HepG2 (cell line): Measurements from ENCODE around the gene MAP3K4. TPM values are rescaled to one million over a fixed set of nuclear protein-coding genes. Genes with fewer than 3 reads are reported as not detected.

Source experiments
- ATAC-seq: fragments of 200-7000 bp; cut with Tn5 transposase; 3 replicates; pipeline ENCODE4 v1.9.1; 2020; ENCODE audit warnings: mild to moderate bottlenecking, moderate library complexity
- BruUV-seq: library from RNA; stranded (reverse); fragments of 400-500 nt; replicated peaks from 2 replicates; lab custom pipeline; 2021; lab: Mats Ljungman, UMichigan
- CTCF ChIA-PET: fragments of 300-600 bp; formaldehyde crosslinking; extraction: SDS; loops from one replicate; lab custom pipeline; 2021; ENCODE audit warnings: low total read pairs, inconsistent platforms, low intra/inter-chr PET ratio; lab: Yijun Ruan, JAX
- POLR2A ChIA-PET: fragments of 350-600 bp; sonication (Branson Sonifier 250); formaldehyde crosslinking; loops from one replicate; lab custom pipeline; 2020; ENCODE audit warnings: antibody characterized with exemption, inconsistent platforms; lab: Yijun Ruan, JAX
- DNase-seq: peaks from one replicate; pipeline ENCODE4 v3.0.0-alpha.2; 2015; ENCODE audit warnings: low spot score
- FAIRE-seq: peaks from 3 replicates; lab custom pipeline; 2011; peaks lifted over from hg19 to GRCh38; lab: Jason Lieb, UNC
- H2AFZ ChIP-seq: one replicate; pipeline ENCODE4 v1.6.1; 2011; ENCODE audit warnings: low read length, inconsistent platforms
- H3K27ac ChIP-seq: fragments of 300-600 bp; 3 replicates; pipeline ENCODE4 v1.8.0; 2011; ENCODE audit warnings: mixed run types, mild to moderate bottlenecking, mixed read lengths, low read length, inconsistent platforms; ENCODE audit not compliant: insufficient read depth; ENCODE audit errors: extremely low read length
- H3K27me3 ChIP-seq, 2 experiments: fragments of 200-600 bp in 1 of 2; 2 replicates in 1 of 2; 3 replicates in 1 of 2; pipeline versions ENCODE4 v1.6.0 to v1.8.0; 2011; ENCODE audit warnings: low read length in 2 of 2, mild to moderate bottlenecking in 2 of 2, moderate library complexity in 2 of 2, inconsistent platforms in 1 of 2; ENCODE audit not compliant: insufficient read depth in 2 of 2, control insufficient read depth in 1 of 2
- H3K36me3 ChIP-seq, 2 experiments: fragments of 200-600 bp in 1 of 2; replicated peaks in 1 of 2; 2 replicates in 1 of 2; 3 replicates in 1 of 2; pipeline versions ENCODE4 v1.5.1 to v1.8.0; 2011; ENCODE audit warnings: low read length in 2 of 2, inconsistent platforms in 1 of 2; ENCODE audit not compliant: insufficient read depth in 2 of 2, control insufficient read depth in 1 of 2
- H3K4me1 ChIP-seq: 2 replicates; pipeline ENCODE4 v1.5.1; 2012; ENCODE audit warnings: low read length, inconsistent platforms; ENCODE audit not compliant: insufficient read depth
- H3K4me2 ChIP-seq: 2 replicates; pipeline ENCODE4 v1.6.0; 2011; ENCODE audit warnings: low read depth, low read length, inconsistent platforms
- H3K4me3 ChIP-seq, 3 experiments: fragments of 200-600 bp in 1 of 3; sonication (generic), shearing (Covaris generic) in 1 of 3; replicated peaks in 1 of 3; 2 replicates each; pipeline ENCODE4 v1.5.1; 2011 to 2016; ENCODE audit warnings: low read length in 3 of 3, inconsistent platforms in 2 of 3, low read depth in 2 of 3, mild to moderate bottlenecking in 2 of 3, control low read depth in 1 of 3, mixed read lengths in 1 of 3; ENCODE audit not compliant: insufficient read depth in 1 of 3
- H3K79me2 ChIP-seq: one replicate; pipeline ENCODE4 v1.6.1; 2011; ENCODE audit warnings: low read length, inconsistent platforms; ENCODE audit not compliant: insufficient read depth
- H3K9ac ChIP-seq: 2 replicates; pipeline ENCODE4 v1.6.0; 2011; ENCODE audit warnings: mild to moderate bottlenecking, low read depth, low read length, inconsistent platforms; ENCODE audit not compliant: insufficient read depth
- H3K9me3 ChIP-seq: 2 replicates; pipeline ENCODE4 v1.5.1; 2012; ENCODE audit warnings: mild to moderate bottlenecking, low read length
- H4K20me1 ChIP-seq: 2 replicates; pipeline ENCODE4 v1.6.0; 2011; ENCODE audit warnings: inconsistent platforms, mild to moderate bottlenecking, low read length, moderate library complexity; ENCODE audit not compliant: insufficient read depth
- AGO2 ChIP-seq: fragments of 200-400 bp; formaldehyde crosslinking; optimal IDR thresholded peaks from 2 replicates; pipeline ENCODE3; 2017; ENCODE audit warnings: mild to moderate bottlenecking, low read depth, low read length, moderate library complexity
- GATAD1 ChIP-seq: IDR thresholded peaks from 2 replicates; pipeline ENCODE4 v1.6.1; 2016; ENCODE audit warnings: missing genetic modification reagents, missing compliant biosample characterization
- IKZF4 ChIP-seq: sonication (generic); formaldehyde crosslinking; IDR thresholded peaks from 2 replicates; pipeline ENCODE4 v1.5.1; 2020; ENCODE audit warnings: borderline replicate concordance, mild to moderate bottlenecking, low read depth, missing genetic modification reagents; ENCODE audit errors: not compliant biosample characterization
- JDP2 ChIP-seq: sonication (generic); formaldehyde crosslinking; IDR thresholded peaks from 2 replicates; pipeline ENCODE4 v1.8.1; 2022; ENCODE audit warnings: missing genetic modification reagents, borderline replicate concordance
- NFKBIZ ChIP-seq: IDR thresholded peaks from 2 replicates; pipeline ENCODE4 v1.6.1; 2018; ENCODE audit warnings: missing genetic modification reagents, missing compliant biosample characterization
- RBM39 ChIP-seq: fragments of 200-400 bp; formaldehyde crosslinking; IDR thresholded peaks from one replicate; pipeline ENCODE4 v1.6.1; 2018; ENCODE audit warnings: antibody characterized with exemption, mild to moderate bottlenecking, low read depth, low read length; ENCODE audit not compliant: poor library complexity, severe bottlenecking
- WGBS: methylation state at CpG from one replicate; pipeline ENCODE4 v1.1.6; 2017; ENCODE audit warnings: low lambda C conversion rate; 5-methylcytosine and 5-hydroxymethylcytosine counted together
- in situ Hi-C: cut with HindIII; loops from 2 replicates; pipeline ENCODE4 v1.10.0; 2017; ENCODE audit warnings: low pct_unique_long_range_greater_than_20kb; ENCODE audit not compliant: extremely low pct_ligation_motif_present
- intact Hi-C: fragments of 100-400 bp; cut with micrococcal nuclease; formaldehyde crosslinking; loops from one replicate; pipeline ENCODE4 v1.10.0; 2022; ENCODE audit not compliant: unreplicated experiment
- polyA plus RNA-seq, 8 experiments: library from polyadenylated mRNA; depleted of rRNA in 3 of 8; stranded (reverse) in 7 of 8; unstranded in 1 of 8; fragments of >200 nt; fragmentation: Illumina TruSeq in 4 of 8; extraction: Trizol in 4 of 8; gene quantifications; 2 replicates each; pipeline versions ENCODE4 v1.2.1 to v1.2.3, GENCODE V29; 2011 to 2016; ENCODE audit warnings: low read depth in 4 of 8, missing spikeins in 1 of 8, mixed read lengths in 1 of 8; ENCODE audit not compliant: insufficient read depth in 1 of 8
- total RNA-seq, 5 experiments: library from RNA; depleted of rRNA; stranded (reverse); fragments of >200 nt; fragmentation: Illumina TruSeq; extraction: Trizol; gene quantifications; 2 replicates each; pipeline ENCODE4 v1.2.3, GENCODE V29; 2016; ENCODE audit warnings: low read depth in 1 of 5
- TF ChIP-seq, protein P1 (sequence below): sonication (generic); formaldehyde crosslinking; IDR thresholded peaks from 2 replicates; pipeline ENCODE4 v1.4.0; 2020; ENCODE audit warnings: missing genetic modification reagents
- TF ChIP-seq, protein P2 (sequence below): sonication (generic); formaldehyde crosslinking; IDR thresholded peaks from 2 replicates; pipeline ENCODE4 v1.5.0; 2020; ENCODE audit warnings: missing genetic modification reagents
- TF ChIP-seq, protein P3 (sequence below): IDR thresholded peaks from 2 replicates; pipeline ENCODE4 v1.6.1; 2016

MAP3K4 gene
- total and polyA plus RNA-seq, 2 of the 13 experiments (the other 11 are each of a cell fraction or from before 2014, with no cell fraction given), result 12.9 to 33.6 TPM

DNA sequence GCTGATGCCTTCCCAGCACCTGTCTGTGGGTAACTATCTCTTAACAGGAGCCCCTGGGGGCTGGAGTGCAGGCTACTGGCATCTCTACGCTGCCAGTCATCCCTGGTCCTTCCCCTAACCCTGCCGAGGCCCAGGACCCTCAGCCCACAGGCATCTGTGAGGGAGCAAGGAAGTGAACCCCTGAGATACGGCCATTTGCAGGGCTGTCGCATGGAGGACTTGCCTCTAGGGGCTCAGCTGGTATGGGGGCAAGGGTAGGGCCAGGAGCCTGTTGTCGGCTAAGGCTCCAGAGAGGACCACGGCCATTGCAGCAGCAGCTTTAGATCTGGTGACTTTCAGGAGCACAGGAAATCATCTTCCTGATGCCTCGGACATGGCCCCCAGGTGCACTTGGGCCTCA, 49.7 kb downstream of the MAP3K4 start:
- in situ Hi-C loops (no loop called here), intact Hi-C loops (no loop called here)
- no peak for DNase-seq
- H3K36me3 ChIP-seq, result peaks cover 9 to 52% of the 10 kb centered on the region in 2 experiments
- no peak overlapping the region for H3K27ac ChIP-seq
- no peak for TF ChIP-seq GATAD1 (CRISPR knock-in tag)
- peak; percentile 28 for TF ChIP-seq AGO2
- WGBS, result 97% methylated on average over 6 of the region's 7 CpGs
- H3K4me3 ChIP-seq, result no peak overlapping the region
- no peak overlapping the region for H3K9ac ChIP-seq
- ChIA-PET CTCF (no interaction called here), POLR2A (no interaction called here)
- ATAC-seq, result no peak; the same call in 2 of the 3 replicates
- no peak for FAIRE-seq
- H3K9me3 ChIP-seq, result no peaks in the 10 kb centered on the region
- no TSS peak for BruUV-seq
- no peak overlapping the region for H2AFZ ChIP-seq
- no peaks in the 10 kb centered on the region for H3K4me1 ChIP-seq
- H3K79me2 ChIP-seq, result no peaks in the 10 kb centered on the region
- H4K20me1 ChIP-seq, result no peaks in the 10 kb centered on the region; the same call in 1 of the 2 replicates
- H3K4me2 ChIP-seq, result no peak overlapping the region
- H3K27me3 ChIP-seq, result no peaks in the 10 kb centered on the region

DNA sequence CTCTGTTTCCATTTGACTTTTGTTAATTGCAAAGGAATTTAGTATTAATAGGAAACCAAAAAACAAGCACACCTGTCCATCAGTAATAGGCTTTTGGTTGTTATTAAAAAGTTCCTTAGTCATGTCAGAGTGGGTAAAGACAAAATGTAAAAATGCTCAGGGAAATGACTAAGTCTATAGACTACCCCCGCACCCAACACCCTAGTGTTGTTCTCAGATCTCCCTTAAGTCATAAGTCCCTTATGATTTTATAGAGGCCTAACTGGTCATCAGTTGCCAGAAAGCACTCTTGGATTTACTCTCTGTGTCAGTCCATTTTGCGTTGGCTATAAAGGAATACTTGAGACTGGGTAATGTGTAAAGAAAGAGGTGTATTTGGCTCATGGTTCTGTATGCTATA, 52.8 kb downstream of the MAP3K4 start:
- DNase-seq (no peak), ATAC-seq (no peak)
- peaks cover 14 to 48% of the 10 kb centered on the region in 2 experiments for H3K36me3 ChIP-seq
- ChIA-PET CTCF (no interaction called here), POLR2A (no interaction called here)
- H3K9me3 ChIP-seq, result no peaks in the 10 kb centered on the region
- BruUV-seq, result no TSS peak
- H3K27me3 ChIP-seq, result no peaks in the 10 kb centered on the region
- no peak overlapping the region for H3K27ac ChIP-seq
- in situ Hi-C loops, result no loop called here
- no peak overlapping the region for H3K9ac ChIP-seq
- H4K20me1 ChIP-seq, result no peaks in the 10 kb centered on the region; the same call in 1 of the 2 replicates
- intact Hi-C loops, result no loop called here
- WGBS, result 98% methylated on average over 2 of the region's 2 CpGs
- H3K4me1 ChIP-seq, result no peaks in the 10 kb centered on the region
- no peak overlapping the region for H3K4me3 ChIP-seq
- TF ChIP-seq IKZF4 (CRISPR knock-in tag) (no peak), JDP2 (no peak), RBM39 (no peak), NFKBIZ (no peak)
- TF ChIP-seq, protein P1, sequence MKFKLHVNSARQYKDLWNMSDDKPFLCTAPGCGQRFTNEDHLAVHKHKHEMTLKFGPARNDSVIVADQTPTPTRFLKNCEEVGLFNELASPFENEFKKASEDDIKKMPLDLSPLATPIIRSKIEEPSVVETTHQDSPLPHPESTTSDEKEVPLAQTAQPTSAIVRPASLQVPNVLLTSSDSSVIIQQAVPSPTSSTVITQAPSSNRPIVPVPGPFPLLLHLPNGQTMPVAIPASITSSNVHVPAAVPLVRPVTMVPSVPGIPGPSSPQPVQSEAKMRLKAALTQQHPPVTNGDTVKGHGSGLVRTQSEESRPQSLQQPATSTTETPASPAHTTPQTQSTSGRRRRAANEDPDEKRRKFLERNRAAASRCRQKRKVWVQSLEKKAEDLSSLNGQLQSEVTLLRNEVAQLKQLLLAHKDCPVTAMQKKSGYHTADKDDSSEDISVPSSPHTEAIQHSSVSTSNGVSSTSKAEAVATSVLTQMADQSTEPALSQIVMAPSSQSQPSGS, result no peak
- TF ChIP-seq, protein P2, sequence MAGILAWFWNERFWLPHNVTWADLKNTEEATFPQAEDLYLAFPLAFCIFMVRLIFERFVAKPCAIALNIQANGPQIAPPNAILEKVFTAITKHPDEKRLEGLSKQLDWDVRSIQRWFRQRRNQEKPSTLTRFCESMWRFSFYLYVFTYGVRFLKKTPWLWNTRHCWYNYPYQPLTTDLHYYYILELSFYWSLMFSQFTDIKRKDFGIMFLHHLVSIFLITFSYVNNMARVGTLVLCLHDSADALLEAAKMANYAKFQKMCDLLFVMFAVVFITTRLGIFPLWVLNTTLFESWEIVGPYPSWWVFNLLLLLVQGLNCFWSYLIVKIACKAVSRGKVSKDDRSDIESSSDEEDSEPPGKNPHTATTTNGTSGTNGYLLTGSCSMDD (CRISPR knock-in tag), result no peak
- TF ChIP-seq, protein P3, sequence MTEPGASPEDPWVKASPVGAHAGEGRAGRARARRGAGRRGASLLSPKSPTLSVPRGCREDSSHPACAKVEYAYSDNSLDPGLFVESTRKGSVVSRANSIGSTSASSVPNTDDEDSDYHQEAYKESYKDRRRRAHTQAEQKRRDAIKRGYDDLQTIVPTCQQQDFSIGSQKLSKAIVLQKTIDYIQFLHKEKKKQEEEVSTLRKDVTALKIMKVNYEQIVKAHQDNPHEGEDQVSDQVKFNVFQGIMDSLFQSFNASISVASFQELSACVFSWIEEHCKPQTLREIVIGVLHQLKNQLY, result no peak
- TF ChIP-seq, all 625 proteins: peak for 0
- Histone ChIP-seq H3K4me2 (no peak overlapping the region), H2AFZ (no peak overlapping the region), H3K79me2 (no peaks in the 10 kb centered on the region)
- FAIRE-seq, result no peak
